Neural cell (in vitro differentiated cells): ENCODE results near the gene PKP3.

Source experiments
- EP300 ChIP-seq: fragments of 450-650 bp; conservative IDR thresholded peaks from 2 replicates; pipeline ENCODE4 v1.6.1; 2014; ENCODE audit warnings: antibody characterized with exemption, mild to moderate bottlenecking, moderate library complexity; ENCODE audit not compliant: poor library complexity, severe bottlenecking
- EZH2 ChIP-seq: fragments of 200-600, 300-800 bp; shearing (Covaris generic), sonication (generic); IDR thresholded peaks from 2 replicates; pipeline ENCODE4 v1.6.1; 2014; ENCODE audit warnings: antibody characterized with exemption, low read length, borderline replicate concordance, mild to moderate bottlenecking; ENCODE audit not compliant: insufficient read depth, poor library complexity, severe bottlenecking
- POLR2AphosphoS5 ChIP-seq: IDR thresholded peaks from 2 replicates; pipeline ENCODE4 v1.6.1; 2012
- SMC3 ChIP-seq: fragments of 450-650 bp; conservative IDR thresholded peaks from 2 replicates; pipeline ENCODE4 v1.6.1; 2014; ENCODE audit warnings: antibody characterized with exemption, mild to moderate bottlenecking, moderate library complexity; ENCODE audit not compliant: poor library complexity
- TAF1 ChIP-seq: IDR thresholded peaks from 2 replicates; pipeline ENCODE4 v1.6.1; 2012; ENCODE audit warnings: low read depth
- TF ChIP-seq, protein P1 (sequence below): fragments of 450-650 bp; IDR thresholded peaks from 2 replicates; pipeline ENCODE4 v1.5.1; 2014; ENCODE audit warnings: antibody characterized with exemption, mild to moderate bottlenecking, moderate library complexity; ENCODE audit not compliant: poor library complexity, severe bottlenecking
- TF ChIP-seq, protein P2 (sequence below): IDR thresholded peaks from 2 replicates; pipeline ENCODE4 v1.6.1; 2012; ENCODE audit warnings: borderline replicate concordance

DNA sequence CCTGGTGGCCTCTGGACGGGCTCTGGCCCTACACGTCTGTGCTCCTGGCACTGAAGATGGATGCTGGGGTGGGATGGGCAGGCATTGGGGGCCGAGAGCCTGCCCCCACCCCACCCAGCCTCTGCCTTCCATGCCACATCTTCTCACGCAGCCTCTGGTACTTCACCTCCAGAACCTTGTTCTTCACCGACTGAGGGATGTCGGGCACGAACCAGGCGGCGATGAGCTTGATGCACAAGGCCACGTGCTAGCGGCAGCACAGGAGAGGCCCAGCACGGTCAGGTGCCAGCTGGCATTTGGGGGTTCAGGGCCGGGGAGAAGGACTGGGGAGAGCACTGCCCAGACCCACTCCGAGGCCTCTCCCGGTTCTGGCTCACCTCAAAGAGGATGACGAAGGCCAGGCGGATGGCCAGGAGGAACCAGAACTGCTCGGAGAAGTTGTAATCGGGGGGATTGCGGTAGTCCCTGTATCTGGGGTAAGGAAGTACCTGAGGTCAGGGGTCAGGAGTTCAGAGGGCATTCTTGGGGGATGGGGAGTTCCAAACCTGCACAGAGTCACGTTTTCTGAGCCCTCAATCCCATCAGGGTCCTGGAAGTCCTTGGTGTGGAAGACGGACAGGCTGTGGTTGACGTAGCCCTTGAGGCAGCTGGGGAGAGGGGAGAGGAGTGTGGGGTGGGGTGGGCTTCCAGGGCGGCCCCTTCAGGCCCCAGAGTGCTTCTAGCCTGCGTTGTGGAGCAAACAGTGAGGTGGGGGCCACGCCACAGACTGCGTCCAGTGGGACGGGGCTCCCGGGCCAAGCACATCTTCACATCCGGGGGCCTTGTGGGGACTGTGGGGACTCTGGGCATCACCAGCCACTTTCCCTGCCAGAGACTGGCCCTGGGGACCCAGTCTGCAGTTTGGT is 24.6 kb downstream of the PKP3 start:
- TF ChIP-seq EP300 (no peak), POLR2AphosphoS5 (no peak), TAF1 (no peak), SMC3 (no peak), EZH2 (no peak)
- TF ChIP-seq, protein P1, sequence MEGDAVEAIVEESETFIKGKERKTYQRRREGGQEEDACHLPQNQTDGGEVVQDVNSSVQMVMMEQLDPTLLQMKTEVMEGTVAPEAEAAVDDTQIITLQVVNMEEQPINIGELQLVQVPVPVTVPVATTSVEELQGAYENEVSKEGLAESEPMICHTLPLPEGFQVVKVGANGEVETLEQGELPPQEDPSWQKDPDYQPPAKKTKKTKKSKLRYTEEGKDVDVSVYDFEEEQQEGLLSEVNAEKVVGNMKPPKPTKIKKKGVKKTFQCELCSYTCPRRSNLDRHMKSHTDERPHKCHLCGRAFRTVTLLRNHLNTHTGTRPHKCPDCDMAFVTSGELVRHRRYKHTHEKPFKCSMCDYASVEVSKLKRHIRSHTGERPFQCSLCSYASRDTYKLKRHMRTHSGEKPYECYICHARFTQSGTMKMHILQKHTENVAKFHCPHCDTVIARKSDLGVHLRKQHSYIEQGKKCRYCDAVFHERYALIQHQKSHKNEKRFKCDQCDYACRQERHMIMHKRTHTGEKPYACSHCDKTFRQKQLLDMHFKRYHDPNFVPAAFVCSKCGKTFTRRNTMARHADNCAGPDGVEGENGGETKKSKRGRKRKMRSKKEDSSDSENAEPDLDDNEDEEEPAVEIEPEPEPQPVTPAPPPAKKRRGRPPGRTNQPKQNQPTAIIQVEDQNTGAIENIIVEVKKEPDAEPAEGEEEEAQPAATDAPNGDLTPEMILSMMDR, result no peak
- TF ChIP-seq, protein P2, sequence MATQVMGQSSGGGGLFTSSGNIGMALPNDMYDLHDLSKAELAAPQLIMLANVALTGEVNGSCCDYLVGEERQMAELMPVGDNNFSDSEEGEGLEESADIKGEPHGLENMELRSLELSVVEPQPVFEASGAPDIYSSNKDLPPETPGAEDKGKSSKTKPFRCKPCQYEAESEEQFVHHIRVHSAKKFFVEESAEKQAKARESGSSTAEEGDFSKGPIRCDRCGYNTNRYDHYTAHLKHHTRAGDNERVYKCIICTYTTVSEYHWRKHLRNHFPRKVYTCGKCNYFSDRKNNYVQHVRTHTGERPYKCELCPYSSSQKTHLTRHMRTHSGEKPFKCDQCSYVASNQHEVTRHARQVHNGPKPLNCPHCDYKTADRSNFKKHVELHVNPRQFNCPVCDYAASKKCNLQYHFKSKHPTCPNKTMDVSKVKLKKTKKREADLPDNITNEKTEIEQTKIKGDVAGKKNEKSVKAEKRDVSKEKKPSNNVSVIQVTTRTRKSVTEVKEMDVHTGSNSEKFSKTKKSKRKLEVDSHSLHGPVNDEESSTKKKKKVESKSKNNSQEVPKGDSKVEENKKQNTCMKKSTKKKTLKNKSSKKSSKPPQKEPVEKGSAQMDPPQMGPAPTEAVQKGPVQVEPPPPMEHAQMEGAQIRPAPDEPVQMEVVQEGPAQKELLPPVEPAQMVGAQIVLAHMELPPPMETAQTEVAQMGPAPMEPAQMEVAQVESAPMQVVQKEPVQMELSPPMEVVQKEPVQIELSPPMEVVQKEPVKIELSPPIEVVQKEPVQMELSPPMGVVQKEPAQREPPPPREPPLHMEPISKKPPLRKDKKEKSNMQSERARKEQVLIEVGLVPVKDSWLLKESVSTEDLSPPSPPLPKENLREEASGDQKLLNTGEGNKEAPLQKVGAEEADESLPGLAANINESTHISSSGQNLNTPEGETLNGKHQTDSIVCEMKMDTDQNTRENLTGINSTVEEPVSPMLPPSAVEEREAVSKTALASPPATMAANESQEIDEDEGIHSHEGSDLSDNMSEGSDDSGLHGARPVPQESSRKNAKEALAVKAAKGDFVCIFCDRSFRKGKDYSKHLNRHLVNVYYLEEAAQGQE, result no peak
